ENCODE data around the gene UBE2G1. TPM values are rescaled to one million over a fixed set of nuclear protein-coding genes. Genes with fewer than 3 reads are reported as not detected.
"Not testable (repeated sequence)": the region's sequence is repeated elsewhere in the genome, so short reads cannot be mapped to it uniquely, and the experiment has no call there.

The UBE2G1 gene
- polyA plus RNA-seq, 1 donor, result 75.6 TPM

DNA sequence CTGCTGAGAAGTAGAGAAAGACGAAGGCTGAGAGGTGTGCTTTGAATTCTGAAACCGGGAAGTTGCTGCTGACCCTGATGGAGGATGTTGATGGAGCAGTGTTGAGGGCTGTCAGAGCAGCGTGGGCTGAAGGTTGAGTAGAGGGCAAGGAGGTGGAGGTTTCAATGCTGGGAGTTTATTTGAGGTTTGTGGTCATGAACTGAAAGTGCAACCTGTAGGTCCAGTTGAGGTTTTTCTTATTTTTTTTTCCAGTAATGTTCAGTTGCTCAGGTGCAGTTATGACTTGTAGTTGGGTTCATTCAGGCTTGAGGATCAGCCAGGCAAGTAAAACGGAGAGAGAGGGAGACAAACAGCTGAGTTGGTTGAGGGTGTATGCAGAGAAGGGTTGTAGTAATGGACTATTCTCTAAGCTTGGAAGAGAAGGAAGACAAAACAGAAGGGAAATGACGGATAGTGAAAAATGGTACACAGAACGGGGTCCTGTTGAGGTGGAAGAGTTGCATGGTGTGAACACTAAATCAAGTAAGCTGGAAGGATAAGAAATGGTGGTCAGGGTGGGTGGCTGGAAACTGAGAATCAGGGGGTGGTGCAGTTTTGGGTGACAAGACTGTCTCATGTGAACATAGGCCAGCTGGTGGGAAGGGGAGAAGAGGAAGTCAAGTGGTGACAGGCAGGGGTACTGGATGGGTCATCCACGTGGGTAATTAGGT, 8.7 kb upstream of the UBE2G1 start:
- no peak for DNase-seq

DNA sequence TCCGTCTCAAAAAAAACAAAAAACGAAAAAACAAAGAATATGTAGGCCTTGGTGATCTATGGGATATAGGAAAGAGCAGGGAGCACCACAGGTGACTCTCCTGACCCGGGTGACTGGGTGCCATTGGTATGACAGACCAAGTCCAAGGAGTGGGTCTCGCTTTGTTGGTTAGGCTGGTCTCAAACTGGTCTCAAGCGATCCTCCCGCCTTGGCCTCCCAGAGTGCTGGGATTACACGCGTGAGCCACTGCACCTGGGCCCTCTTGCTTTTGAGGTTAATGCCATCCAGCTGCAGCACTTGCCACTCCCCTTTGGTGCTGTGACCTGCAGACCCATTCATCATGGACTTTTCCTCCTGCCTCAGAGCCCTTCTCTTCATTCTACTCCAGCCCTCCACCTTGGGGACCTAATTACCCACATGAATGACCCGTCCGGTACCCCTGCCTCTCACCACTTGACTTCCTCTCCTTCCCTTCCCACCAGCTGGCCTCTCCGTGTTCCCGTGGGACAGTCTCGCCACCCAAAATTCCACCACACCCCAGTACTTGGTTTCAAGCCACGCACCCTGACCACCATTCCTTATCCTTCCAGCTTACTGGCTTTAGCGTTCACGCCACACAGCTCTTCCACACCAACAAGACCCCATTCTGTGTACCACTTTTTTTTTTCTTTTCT, 3.2 kb upstream of the UBE2G1 start:
- no peak for DNase-seq

DNA sequence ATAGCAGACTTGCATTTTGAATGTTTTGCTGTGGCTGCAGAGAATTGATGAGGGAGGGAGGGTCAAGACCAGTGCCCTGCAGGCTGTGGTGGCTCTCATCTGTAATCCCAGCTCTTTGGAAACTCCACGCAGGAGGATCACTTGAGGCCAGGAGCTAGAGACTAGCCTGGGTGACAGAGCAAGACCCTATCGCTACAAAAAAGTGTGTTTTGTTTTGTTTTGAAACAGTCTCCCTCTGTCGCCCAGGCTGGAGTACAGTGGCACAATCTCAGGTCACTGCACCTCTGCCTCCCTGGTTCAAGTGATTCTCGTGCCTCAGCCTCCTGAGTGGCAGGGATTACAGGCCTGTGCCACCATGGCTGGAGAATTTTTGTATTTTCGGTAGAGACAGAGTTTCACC, 1.9 kb upstream of the UBE2G1 start:
- DNase-seq, result no peak

DNA sequence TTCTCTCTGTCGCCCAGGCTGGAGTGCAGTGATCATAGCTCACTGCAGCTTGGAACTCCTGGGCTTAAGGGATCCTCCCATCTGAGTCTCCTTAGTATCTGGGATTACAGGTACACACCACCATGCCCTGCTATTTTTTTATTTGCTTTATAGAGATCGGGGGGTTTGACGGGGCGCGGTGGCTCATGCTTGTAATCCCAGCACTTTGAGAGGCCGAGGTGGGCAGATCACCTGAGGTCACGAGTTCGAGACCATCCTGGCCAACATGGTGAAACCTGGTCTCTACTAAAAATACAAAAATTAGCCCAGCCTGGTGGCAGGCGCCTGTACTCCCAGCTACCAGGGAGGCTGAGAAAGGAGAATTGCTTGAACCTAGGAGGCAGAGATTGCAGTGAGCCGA, 702 bp upstream of the UBE2G1 start:
- not testable (repeated sequence) for DNase-seq

DNA sequence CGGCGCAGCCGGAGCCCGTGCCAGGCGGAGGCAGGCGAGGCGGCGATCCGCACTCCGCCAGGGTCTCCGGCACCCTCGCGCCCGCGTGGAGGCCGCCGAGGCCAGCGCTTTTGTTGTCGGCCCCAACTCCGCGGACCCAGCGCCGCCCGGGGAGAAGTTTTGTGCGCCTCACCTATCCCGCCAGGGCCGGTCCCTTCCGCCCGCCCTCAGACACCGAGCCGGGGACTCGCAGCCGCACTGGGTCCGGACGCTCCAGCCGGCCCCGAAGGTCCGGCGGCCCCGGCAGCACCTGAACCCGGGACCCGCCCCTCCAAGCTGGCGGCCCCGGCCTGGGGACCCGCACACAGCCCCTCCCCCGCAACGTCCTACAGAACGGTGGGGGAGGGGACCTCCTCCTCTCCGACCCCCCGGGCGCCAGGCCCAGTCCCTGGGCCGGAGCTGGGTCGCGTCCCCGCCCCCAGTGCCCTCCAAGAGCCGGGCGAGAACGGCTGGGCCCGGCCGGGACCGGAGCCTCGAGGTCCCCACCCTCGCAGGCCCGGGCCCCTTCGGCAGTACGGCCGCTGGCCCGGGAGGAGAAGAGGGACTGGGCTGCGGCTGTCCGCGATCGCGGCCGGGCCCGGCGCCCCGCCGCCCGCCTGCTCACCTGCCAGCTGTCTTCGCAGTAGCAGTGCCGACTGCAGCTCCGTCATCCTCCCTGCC, 698 bp downstream of the UBE2G1 start:
- DNase-seq, result peak; percentile 53

DNA sequence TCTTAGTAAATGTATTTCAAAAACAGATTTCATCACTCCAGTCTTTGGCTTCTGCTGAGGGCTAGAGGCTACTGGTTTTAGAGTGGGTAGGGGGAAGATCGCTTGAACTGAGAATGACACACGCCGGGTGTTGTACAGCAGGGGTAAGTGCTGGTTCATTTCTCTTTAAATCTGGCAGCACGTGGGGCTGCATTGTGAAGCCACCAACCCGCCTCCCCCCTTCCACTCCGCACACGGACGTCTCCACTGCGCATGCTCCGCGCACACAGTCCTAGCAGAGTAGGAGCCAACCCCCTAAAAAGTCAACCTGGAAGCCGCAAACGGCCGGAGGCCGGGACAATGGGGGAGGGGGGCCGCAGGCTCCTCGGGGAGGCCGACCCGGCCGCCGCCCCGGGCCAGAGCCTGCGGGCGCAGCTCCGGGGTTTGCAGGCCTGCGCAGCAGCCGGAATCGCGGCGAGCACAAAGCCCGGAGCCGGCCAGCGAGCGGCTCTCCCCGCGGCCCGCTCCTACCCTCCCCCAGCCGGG, 1.3 kb downstream of the UBE2G1 start:
- DNase-seq, result peak; percentile 91

DNA sequence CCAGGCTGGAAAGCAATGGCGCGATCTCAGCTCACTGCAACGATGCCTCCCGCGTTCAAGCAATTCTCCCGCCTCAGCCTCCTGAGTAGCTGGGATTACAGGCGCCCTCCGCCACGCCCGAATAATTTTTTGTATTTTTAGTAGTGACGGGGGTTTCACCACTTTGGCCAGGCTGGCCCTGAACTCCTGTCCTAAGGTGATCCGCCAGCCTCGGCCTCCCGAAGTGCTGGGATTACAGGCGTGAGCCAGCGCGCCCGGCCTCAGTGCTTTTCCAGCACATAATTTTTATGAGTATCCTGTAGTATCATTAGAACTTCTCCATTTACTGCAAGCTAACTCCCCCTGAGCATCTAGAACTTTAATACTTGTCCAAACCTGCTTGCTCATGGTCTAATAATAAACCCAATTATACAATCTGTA, 1.8 kb downstream of the UBE2G1 start:
- no peak for DNase-seq

DNA sequence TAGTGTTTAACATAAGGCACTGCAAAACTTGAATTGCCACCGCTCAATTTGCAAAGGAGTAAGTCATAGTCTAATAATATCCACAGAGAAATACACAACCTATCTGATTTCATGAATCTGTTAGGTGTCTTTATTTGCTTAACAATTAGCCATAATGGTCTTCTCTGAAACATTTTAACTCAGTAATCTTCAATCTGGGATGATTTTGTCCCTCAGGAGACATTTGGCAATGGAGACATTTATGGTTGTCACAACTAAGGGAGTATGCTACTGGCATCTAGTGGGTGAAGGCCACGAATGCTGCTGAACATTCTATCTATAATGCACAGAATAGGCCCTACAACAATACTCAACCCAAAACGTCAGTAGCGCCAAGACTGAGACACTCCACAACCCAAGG, 4.3 kb downstream of the UBE2G1 start:
- DNase-seq, result no peak

DNA sequence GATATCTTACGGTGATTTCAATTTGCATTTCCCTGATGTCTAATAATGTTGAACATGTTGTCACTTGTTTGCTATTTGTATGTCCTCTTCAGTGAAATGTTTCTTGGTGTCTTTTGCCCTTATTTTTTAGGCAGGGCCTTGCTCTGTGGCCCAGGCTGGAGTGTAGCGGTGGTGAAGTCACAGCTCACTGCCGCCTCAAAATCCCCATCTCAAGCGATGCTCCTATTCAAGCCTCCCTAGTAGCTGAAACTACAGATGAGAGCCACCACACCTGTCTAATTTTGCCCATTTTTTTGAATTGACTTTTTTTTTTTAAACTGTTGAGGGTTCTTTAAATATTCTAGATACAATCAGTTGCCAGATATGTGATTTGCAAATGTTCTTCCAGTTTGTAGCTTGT, 8.3 kb downstream of the UBE2G1 start:
- no peak for DNase-seq

DNA sequence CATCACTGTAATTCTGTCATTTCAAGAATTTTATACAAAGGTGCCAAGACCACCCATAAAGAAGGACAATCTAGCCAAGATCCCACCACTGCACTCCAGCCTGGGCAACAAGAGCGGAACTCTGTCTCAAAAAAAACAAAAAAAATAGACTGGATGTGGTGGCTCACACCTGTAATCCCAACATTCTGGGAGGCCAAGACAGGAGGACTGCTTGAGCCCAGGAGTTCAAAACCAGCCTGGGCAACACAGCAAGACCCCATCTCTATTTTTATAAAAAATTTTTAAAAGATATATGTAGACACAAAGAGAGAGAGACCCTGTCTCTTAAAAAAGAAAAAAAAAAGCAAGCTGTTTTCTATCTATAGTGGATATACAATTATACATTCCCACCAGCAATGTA, 8.8 kb downstream of the UBE2G1 start:
- DNase-seq, result no peak

DNA sequence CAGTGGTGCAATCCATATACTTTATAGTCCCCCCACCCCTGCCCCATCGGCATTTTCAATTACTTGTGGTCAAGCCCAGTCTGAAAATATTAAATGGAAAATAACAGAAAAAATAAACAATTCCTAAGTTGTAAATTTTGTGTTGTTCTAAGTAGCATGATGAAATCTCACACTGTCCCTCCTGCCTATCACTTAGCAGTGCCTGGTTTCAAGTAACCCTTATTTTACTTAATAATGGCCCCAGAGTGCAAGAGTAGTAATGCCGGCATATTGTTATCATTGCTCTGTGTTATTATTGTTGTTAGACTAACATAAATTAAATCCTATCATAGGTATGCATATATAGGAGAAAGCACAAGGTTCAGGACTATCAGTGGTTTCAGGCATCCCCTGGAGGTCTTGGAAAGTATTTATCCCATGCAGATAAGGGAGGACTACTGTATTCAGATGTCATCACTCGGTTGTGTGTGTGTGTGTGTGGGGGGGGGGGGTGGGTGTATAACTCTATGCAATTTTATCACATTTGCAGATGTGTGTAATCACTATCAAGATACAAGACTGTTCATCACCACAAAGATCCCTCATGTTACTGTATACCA, 9.3 kb downstream of the UBE2G1 start:
- DNase-seq, result no peak

DNA sequence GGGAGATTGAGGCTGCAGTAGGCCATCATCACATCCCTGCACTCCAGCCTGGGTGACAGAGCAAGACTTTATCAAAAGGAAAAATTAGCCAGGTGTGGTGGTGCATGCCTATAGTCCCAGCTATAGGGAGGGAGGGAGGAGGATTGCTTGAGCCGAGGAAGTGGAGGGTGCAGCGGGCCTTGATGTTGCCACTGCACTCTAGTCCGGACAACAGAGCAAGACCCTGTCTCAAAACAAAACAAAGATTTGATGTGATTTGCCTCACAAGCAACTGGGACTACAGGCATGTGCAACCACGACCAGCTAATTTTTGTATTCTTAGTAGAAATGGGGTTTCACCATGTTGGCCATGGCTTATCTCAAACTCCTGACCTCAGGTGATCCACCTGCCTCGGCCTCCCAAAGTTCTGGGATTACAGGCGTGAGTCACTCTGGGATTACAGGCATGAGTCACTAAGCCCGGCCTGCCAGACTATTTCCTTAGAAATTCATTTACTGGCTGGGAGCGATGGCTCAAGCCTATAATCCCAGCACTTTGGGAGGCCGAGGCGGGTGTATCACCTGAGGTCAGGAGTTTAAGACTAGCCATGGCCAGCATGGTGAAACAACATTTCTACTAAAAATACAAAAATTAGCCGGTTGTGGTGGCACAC, 11.5 kb downstream of the UBE2G1 start:
- DNase-seq, result no peak

DNA sequence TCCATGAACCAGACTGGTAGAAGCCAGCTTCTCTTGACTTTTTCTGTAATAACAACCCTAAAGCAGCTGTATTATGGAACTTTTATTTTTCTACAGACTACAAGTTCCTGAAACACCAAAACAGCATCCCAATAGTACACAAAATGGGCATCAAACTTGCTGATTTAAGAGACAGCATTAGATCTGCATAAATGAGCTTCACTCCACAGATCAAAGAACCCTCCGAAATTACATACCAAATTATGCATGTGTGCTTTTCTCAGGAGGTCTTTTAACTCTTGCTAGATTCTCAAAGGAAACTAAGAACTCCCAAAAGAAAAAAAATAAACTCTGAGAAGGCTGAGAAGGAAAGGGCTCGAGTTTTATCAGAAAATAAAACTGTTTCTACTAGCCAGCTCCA, 12.3 kb downstream of the UBE2G1 start:
- no peak for DNase-seq

DNA sequence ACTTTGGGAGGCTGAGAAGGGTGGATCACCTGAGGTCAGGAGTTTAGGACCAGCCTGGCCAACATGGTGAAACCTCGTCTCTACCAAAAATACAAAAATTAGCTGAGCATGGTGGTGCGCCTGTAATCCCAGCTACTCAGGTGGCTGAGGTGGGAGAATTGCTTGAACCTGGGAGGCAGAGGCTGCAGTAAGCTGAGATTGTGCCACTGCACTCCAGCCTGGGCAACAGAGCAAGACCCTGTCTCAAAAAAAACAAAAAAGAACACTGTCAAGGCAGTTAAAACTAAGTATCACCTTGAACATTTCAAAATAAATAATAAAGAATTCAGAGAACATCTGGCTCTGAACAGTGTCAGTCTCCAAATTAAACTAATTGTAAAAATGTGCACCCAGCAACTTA, 16.3 kb downstream of the UBE2G1 start:
- DNase-seq, result not testable (repeated sequence)

DNA sequence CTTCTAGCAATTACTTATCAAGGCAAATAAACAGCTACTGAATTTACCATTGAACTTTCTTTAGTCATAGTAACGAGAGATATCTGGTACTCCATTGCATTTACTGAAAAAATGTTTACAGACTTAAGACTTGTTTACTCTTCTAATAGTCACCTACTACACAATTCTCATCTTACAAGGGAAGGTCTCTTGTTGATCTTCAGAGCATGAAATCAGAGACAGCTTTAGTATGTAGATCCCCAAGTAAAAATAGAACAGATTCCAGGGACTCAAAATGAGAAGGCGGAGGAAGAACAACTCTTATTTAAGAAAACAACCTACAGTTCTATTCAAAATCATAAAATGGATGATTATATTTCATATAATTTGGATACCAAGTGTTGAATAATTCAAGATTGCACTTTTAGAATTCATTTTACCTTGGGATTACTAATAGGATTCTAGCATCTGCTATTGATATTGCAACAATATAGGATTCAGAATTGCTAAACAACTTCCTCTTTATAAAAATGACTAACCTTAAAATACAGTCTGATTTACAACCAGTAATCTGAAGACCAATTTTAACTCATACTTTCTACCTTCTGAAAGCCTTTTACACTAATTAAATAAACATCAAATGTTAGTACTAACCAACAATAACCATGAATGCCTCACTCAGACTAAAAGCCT, 20.8 kb downstream of the UBE2G1 start:
- DNase-seq, result no peak

DNA sequence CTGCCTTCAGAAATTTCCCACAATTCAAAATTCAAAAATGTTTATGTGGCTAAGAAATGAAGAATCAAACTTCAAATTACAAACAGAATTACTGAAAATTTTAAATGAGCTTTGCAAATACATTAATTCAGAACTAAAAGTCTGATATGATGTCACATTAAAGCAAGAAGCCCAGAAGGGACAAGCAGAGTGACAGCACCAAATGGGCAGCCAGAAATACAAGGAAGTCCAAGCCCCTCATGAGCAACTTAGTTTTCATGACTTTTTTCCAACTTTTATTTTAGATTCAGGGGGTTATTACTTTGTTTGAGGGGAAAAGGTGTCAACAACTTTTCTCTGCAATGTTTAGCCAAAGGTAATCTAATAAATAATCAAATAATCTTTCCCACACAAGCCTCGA, 21.5 kb downstream of the UBE2G1 start:
- no peak for DNase-seq

DNA sequence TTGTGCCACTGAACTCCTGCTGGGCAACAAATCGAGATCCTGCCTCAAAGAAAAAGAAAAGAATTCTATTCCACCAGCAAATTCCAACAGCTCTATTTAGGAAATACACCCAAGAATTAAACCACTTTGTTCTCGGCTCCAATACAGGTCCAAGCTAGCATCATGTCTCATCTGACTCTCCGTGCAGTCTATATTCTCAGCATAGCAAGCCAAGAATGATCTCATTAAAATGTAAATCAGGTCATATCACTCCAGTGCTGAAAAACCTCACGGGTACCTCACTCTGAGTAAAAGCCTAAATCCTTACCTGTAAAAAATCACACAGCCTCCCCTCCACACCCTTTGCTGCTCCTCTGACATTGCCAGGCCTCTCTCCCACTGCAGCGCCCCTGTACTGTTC, 23.9 kb downstream of the UBE2G1 start:
- no peak for DNase-seq

DNA sequence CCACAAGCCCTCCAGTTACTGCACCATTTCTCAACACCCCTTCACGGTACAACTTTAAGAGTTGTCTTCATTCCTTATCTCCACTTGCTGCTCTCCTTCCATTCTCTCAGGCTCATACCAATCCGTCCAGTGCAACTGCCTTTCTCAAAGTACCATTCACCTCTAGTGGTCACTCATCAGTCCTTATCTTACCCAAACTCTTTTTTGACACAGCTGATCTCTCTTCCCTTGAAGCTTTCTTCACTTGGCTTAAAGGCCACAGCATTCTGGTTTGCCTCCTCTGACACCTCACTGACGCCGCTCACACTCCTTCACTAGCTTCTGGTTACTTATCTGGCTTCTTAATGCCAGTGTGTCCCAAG, 24.9 kb downstream of the UBE2G1 start:
- DNase-seq, result no peak

DNA sequence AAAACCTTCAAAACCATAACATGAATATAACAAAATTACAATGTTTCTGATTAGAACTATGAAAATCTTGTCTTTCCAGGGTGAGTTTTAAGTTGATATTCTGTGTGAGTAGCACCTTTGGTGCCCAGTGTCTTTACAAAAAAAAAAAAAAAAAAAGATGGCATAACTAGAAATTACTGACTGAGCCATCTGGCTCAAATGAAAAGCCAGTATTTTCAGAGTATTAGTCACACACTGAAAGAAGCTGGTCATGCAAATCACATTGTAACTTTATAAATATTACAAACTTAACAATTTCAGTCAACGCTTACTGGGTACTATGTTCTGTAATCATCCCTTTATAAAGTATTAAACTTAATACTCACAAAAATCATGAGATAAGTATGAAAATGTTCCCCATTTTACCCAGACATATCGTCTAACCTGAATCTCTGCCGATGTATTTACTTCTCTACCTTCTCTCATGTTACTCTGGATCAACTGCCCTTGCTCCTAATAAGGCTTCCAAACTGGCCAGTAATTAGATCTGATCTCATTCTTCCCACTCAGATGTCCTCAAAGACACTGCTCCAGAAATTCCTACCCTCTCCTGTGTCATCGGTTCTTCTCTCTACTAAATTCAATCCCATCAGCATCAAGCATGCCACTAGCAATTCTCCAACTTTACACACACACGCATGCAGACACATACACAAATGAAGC, 25.4 kb downstream of the UBE2G1 start:
- no peak for DNase-seq

DNA sequence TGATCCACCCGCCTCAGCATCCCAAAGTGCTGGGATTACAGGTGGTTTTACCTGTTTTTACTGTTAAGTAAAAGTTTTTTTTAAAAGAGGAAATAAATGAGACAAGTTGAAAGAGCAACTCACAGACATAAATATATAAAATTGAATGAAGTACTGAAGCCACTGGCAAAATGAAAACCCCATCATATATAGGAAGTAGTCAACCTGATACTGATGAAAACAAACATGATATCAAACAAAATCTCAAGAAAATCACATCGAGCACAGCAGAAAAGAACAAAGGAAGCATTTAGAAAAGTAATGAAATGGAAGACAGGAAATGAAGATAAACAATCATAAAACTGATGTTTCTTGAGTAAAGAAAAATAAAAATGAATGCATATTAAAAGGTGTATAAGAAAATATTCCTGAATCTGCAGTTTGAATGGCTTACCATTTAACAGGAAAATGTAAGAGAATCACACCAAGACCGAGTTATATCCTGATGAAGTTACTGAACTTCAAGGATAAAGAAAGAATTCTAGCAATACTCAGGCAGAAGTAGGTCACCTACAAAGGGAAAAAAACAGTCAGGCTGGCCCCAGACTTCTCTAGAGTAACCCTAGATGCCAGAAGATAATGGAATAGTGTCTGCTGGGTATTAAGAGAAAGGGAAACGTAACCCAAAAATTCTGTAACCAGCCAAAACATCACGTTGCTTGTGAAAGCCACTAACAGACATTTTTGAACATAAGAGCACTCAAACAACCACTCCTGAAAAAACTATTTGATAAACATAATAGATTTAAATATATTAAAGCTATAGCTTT, 31.5 kb downstream of the UBE2G1 start:
- no peak for DNase-seq

DNA sequence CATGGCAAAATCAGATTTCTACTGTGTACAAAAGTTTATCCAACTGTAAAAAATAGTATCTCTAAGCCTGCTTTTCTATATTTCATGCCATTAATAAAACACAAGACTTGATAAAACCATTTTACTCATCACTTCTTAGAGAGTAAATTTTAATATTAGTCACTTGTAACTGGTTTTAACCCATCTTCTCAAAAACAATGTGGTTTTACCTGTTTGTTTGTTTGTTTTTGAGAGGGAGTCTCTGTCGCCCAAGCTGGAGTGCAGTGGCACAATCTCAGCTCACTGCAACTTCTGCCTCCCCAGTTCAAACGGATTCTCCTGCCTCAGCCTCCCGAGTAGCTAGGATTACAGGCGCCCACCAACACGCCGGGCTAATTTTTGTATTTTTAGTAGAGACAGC, 32.1 kb downstream of the UBE2G1 start:
- DNase-seq, result no peak
